ENCODE results near the gene R3HDM4. TPM values are rescaled to one million over a fixed set of nuclear protein-coding genes. Genes with fewer than 3 reads are reported as not detected.

Gene R3HDM4
- total and polyA plus RNA-seq, 4 donors = 14.1 to 72.4 (median 20.2) TPM

- TF ChIP-seq EGR1 (IDR thresholded peaks at IDR 0.05; ENCODE audit: low read depth in 2 of 2) (no peak), HNF4G (IDR thresholded peaks at IDR 0.05) (no peak), NR2F2 (IDR thresholded peaks at IDR 0.05) (no peak), YY1 (IDR thresholded peaks at IDR 0.05) (no peak), CTCF (IDR thresholded peaks at IDR 0.05; ENCODE audit: low read depth, low read length, missing input control) (no peak), REST (IDR thresholded peaks at IDR 0.05) (no peak), HNF4A (conservative IDR thresholded peaks at IDR 0.05) (no peak), SP1 (IDR thresholded peaks at IDR 0.05) (no peak), RAD21 (IDR thresholded peaks at IDR 0.05) (no peak), FOXA2 (IDR thresholded peaks at IDR 0.05) (no peak), RXRA (IDR thresholded peaks at IDR 0.05) (no peak), TAF1 (conservative IDR thresholded peaks at IDR 0.05) (no peak), GABPA (IDR thresholded peaks at IDR 0.05 in 1 of 2, conservative IDR thresholded peaks at IDR 0.05 in 1 of 2) (no peak)
- peaks cover 18 to 33% (median 24%) of the 10 kb centered on the region in 4 donors for H3K4me1 ChIP-seq (ENCODE audit: control insufficient read depth in 4 of 4, insufficient read depth in 4 of 4, low read length in 3 of 4)
- WGBS = 69% methylated on average over 45 of the region's 45 CpGs
- peak overlapping the region in 1 of 3 donors; percentile 37 for H3K4me3 ChIP-seq (ENCODE audit: low read depth in 1 of 3, low read length in 3 of 3)
- H3K27ac ChIP-seq (ENCODE audit: low read depth in 1 of 2, low read length in 2 of 2) = peak overlapping the region; percentile 77 to 89
- no peaks in the 10 kb centered on the region for H3K27me3 ChIP-seq (ENCODE audit: control insufficient read depth in 4 of 4, insufficient read depth in 4 of 4, low read length in 3 of 4)
- peak overlapping the region in 1 of 2 donors; percentile 25 for H3K9ac ChIP-seq (ENCODE audit: low read depth in 1 of 2, low read length in 2 of 2)
- H3K9me3 ChIP-seq (ENCODE audit: control insufficient read depth in 4 of 4, low read length in 3 of 4) = no peaks in the 10 kb centered on the region
- DNase-seq (ENCODE audit: low spot score) = no peak
- no peaks in the 10 kb centered on the region for H3K36me3 ChIP-seq (ENCODE audit: control insufficient read depth in 4 of 4, insufficient read depth in 3 of 4, low read depth in 1 of 4, low read length in 3 of 4)
Observed at GRCh38 chr19:941292-942132, 28.5 kb upstream of the R3HDM4 start.

- Histone ChIP-seq H3K27me3 (ENCODE audit: control insufficient read depth in 4 of 4, insufficient read depth in 4 of 4, low read length in 3 of 4) (no peaks in the 10 kb centered on the region), H3K4me1 (ENCODE audit: control insufficient read depth in 4 of 4, insufficient read depth in 4 of 4, low read length in 3 of 4) (peaks cover 18 to 33% (median 24%) of the 10 kb centered on the region in 4 donors), H3K27ac (ENCODE audit: low read depth in 1 of 2, low read length in 2 of 2) (peak overlapping the region; percentile 77 to 89), H3K9ac (ENCODE audit: low read depth in 1 of 2, low read length in 2 of 2) (peak overlapping the region in 1 of 2 donors; percentile 25), H3K4me3 (ENCODE audit: low read depth in 1 of 3, low read length in 3 of 3) (peak overlapping the region in 1 of 3 donors; percentile 37), H3K9me3 (ENCODE audit: control insufficient read depth in 4 of 4, low read length in 3 of 4) (no peaks in the 10 kb centered on the region), H3K36me3 (ENCODE audit: control insufficient read depth in 4 of 4, insufficient read depth in 3 of 4, low read depth in 1 of 4, low read length in 3 of 4) (no peaks in the 10 kb centered on the region)
- WGBS = 11% methylated on average over 64 of the region's 64 CpGs
- no peak for DNase-seq (ENCODE audit: low spot score)
- TF ChIP-seq SP1 (IDR thresholded peaks at IDR 0.05) = peak; percentile 60
- no peak for TF ChIP-seq FOXA1 (IDR thresholded peaks at IDR 0.05)
- no peak for TF ChIP-seq JUND (IDR thresholded peaks at IDR 0.05)
- TF ChIP-seq ZBTB33 (IDR thresholded peaks at IDR 0.05) = no peak
- peak; percentile 62 to 66 for TF ChIP-seq HNF4A (conservative IDR thresholded peaks at IDR 0.05)
- no peak for TF ChIP-seq HNF4G (IDR thresholded peaks at IDR 0.05)
- TF ChIP-seq EGR1 (IDR thresholded peaks at IDR 0.05; ENCODE audit: low read depth in 2 of 2) = peak in 1 of 2 donors; percentile 36
- TF ChIP-seq FOXA2 (IDR thresholded peaks at IDR 0.05) = no peak
- no peak for TF ChIP-seq ATF3 (IDR thresholded peaks at IDR 0.05)
- TF ChIP-seq TAF1 (conservative IDR thresholded peaks at IDR 0.05) = no peak
- no peak for TF ChIP-seq YY1 (IDR thresholded peaks at IDR 0.05)
- no peak for TF ChIP-seq RAD21 (IDR thresholded peaks at IDR 0.05)
- TF ChIP-seq MAX (IDR thresholded peaks at IDR 0.05) = no peak
- no peak for TF ChIP-seq NR2F2 (IDR thresholded peaks at IDR 0.05)
- TF ChIP-seq CTCF (IDR thresholded peaks at IDR 0.05; ENCODE audit: low read depth, low read length, missing input control) = no peak
- TF ChIP-seq GABPA (IDR thresholded peaks at IDR 0.05 in 1 of 2, conservative IDR thresholded peaks at IDR 0.05 in 1 of 2) = no peak
Observed at GRCh38 chr19:940591-941291, 27.7 kb upstream of the R3HDM4 start.

Measured in liver (tissue), 9 donors.